Activated T-cell treated with anti-CD3 and anti-CD28 coated beads for 48 hours (primary cell): ENCODE results near the gene MAPKAP1.
A peak's percentile ranks its signal among the peaks of the same experiment; 100 is the strongest.

Source experiments
- DNase-seq: peaks from one replicate; pipeline ENCODE4 v3.0.0-alpha.2; 2020; ENCODE audit warnings: low read depth

Gene MAPKAP1

GRCh38 chr9:125642311-125642710 is 64.7 kb downstream of the MAPKAP1 start:
- DNase-seq: no peak

- no peak for DNase-seq
Measured at GRCh38 chr9:125639057-125639456, 68.0 kb downstream of the MAPKAP1 start.

- no peak for DNase-seq
Measured at GRCh38 chr9:125638239-125639045, 68.6 kb downstream of the MAPKAP1 start.

GRCh38 chr9:125637241-125637640 is 69.8 kb downstream of the MAPKAP1 start:
- no peak for DNase-seq

GRCh38 chr9:125635888-125636287 is 71.1 kb downstream of the MAPKAP1 start:
- DNase-seq: no peak

- no peak for DNase-seq
Measured at GRCh38 chr9:125634040-125634717, 72.8 kb downstream of the MAPKAP1 start.

- DNase-seq: no peak
Measured at GRCh38 chr9:125633116-125633745, 73.8 kb downstream of the MAPKAP1 start.

GRCh38 chr9:125632321-125633115 is 74.5 kb downstream of the MAPKAP1 start:
- peak; percentile 28 for DNase-seq

GRCh38 chr9:125631391-125632085 is 75.5 kb downstream of the MAPKAP1 start:
- DNase-seq: no peak

GRCh38 chr9:125630436-125630835 is 76.6 kb downstream of the MAPKAP1 start:
- DNase-seq: no peak

- DNase-seq: no peak
Measured at GRCh38 chr9:125629446-125629845, 77.6 kb downstream of the MAPKAP1 start.

- DNase-seq: no peak
Measured at GRCh38 chr9:125626187-125626586, 80.8 kb downstream of the MAPKAP1 start.

GRCh38 chr9:125621170-125621569 is 85.8 kb downstream of the MAPKAP1 start:
- no peak for DNase-seq

- DNase-seq: no peak
Measured at GRCh38 chr9:125620216-125620615, 86.8 kb downstream of the MAPKAP1 start.

GRCh38 chr9:125617087-125617486 is 89.9 kb downstream of the MAPKAP1 start:
- DNase-seq: no peak

- no peak for DNase-seq
Measured at GRCh38 chr9:125613141-125613540, 93.9 kb downstream of the MAPKAP1 start.

GRCh38 chr9:125612616-125613015 is 94.4 kb downstream of the MAPKAP1 start:
- no peak for DNase-seq

- DNase-seq: no peak
Measured at GRCh38 chr9:125611121-125611765, 95.8 kb downstream of the MAPKAP1 start.

GRCh38 chr9:125609744-125610143 is 97.3 kb downstream of the MAPKAP1 start:
- no peak for DNase-seq

GRCh38 chr9:125608489-125609224 is 98.4 kb downstream of the MAPKAP1 start:
- no peak for DNase-seq
